ENCODE results near the gene PPP1R10. TPM values are rescaled to one million over a fixed set of nuclear protein-coding genes. Genes with fewer than 3 reads are reported as not detected.

Gene PPP1R10
- total RNA-seq, 1 experiment from 2014 or later = 119 TPM

DNA sequence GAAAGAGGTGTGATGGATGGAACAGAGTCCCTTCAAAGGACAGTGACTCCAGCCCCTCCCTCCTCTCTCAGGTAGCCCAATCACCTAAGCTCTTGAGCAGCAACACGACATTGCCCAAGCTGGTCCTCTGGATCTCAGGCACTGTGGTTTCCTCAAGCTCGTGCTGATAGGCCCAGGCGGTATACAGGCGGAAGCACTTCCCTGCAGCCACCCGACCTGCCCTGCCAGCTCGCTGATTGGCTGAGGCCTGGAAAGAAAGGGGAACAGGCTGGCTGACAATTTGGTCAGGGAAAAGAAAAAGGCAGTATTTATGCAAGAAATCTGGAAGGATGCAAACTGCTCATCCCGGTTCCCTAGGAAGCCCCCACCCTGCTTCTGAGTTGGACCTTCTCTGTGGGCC lies 39.5 kb upstream of the PPP1R10 start:
- no peaks in the 10 kb centered on the region for H3K4me1 Mint-ChIP-seq (ENCODE audit: low read depth, unreplicated experiment)
- intact Hi-C loops (cut with micrococcal nuclease; ENCODE audit: unreplicated experiment) = no loop called here
- DNase-seq = no peak
- peaks cover 90% of the 10 kb centered on the region for H3K36me3 Mint-ChIP-seq (ENCODE audit: insufficient read depth, unreplicated experiment)
- CTCF ChIA-PET = no interaction called here
- TF ChIP-seq, protein P1, sequence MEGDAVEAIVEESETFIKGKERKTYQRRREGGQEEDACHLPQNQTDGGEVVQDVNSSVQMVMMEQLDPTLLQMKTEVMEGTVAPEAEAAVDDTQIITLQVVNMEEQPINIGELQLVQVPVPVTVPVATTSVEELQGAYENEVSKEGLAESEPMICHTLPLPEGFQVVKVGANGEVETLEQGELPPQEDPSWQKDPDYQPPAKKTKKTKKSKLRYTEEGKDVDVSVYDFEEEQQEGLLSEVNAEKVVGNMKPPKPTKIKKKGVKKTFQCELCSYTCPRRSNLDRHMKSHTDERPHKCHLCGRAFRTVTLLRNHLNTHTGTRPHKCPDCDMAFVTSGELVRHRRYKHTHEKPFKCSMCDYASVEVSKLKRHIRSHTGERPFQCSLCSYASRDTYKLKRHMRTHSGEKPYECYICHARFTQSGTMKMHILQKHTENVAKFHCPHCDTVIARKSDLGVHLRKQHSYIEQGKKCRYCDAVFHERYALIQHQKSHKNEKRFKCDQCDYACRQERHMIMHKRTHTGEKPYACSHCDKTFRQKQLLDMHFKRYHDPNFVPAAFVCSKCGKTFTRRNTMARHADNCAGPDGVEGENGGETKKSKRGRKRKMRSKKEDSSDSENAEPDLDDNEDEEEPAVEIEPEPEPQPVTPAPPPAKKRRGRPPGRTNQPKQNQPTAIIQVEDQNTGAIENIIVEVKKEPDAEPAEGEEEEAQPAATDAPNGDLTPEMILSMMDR (IDR thresholded peaks at IDR 0.05; ENCODE audit: unreplicated experiment) = no peak
- no peaks in the 10 kb centered on the region for H3K27me3 Mint-ChIP-seq (ENCODE audit: unreplicated experiment)
- no peak overlapping the region for H3K27ac Mint-ChIP-seq (ENCODE audit: unreplicated experiment)
- BruUV-seq (replicated peaks) = no TSS peak
- no peaks in the 10 kb centered on the region for H3K9me3 Mint-ChIP-seq (ENCODE audit: low read depth, unreplicated experiment)
- no peak overlapping the region for H3K4me3 Mint-ChIP-seq (ENCODE audit: low read depth, unreplicated experiment)

DNA sequence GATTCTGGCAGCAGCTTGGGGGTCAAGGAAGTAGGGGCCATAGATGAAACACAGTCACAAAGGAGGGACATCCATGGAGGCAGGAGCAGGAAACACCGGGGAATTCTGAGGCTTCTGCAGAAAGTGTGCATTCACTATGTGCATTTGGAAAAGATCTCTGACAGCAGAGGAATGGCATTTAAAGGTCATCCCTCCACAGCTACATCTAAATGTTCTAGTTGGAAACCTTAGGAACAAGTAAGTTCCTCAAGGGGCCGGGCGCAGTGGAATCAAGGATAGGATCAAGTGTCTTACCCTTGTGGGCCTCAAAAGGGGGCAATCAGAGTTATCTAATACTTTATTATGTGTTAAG lies 38.7 kb upstream of the PPP1R10 start:
- intact Hi-C loops (cut with micrococcal nuclease; ENCODE audit: unreplicated experiment) = no loop called here
- Mint-ChIP-seq H3K9me3 (ENCODE audit: low read depth, unreplicated experiment) (no peaks in the 10 kb centered on the region), H3K4me1 (ENCODE audit: low read depth, unreplicated experiment) (no peaks in the 10 kb centered on the region), H3K4me3 (ENCODE audit: low read depth, unreplicated experiment) (no peak overlapping the region), H3K27ac (ENCODE audit: unreplicated experiment) (no peak overlapping the region), H3K27me3 (ENCODE audit: unreplicated experiment) (no peaks in the 10 kb centered on the region), H3K36me3 (ENCODE audit: insufficient read depth, unreplicated experiment) (peaks cover 91% of the 10 kb centered on the region)
- DNase-seq = no peak
- BruUV-seq (replicated peaks) = no TSS peak
- TF ChIP-seq, protein P1 (IDR thresholded peaks at IDR 0.05; ENCODE audit: unreplicated experiment) = no peak
- CTCF ChIA-PET = no interaction called here

DNA sequence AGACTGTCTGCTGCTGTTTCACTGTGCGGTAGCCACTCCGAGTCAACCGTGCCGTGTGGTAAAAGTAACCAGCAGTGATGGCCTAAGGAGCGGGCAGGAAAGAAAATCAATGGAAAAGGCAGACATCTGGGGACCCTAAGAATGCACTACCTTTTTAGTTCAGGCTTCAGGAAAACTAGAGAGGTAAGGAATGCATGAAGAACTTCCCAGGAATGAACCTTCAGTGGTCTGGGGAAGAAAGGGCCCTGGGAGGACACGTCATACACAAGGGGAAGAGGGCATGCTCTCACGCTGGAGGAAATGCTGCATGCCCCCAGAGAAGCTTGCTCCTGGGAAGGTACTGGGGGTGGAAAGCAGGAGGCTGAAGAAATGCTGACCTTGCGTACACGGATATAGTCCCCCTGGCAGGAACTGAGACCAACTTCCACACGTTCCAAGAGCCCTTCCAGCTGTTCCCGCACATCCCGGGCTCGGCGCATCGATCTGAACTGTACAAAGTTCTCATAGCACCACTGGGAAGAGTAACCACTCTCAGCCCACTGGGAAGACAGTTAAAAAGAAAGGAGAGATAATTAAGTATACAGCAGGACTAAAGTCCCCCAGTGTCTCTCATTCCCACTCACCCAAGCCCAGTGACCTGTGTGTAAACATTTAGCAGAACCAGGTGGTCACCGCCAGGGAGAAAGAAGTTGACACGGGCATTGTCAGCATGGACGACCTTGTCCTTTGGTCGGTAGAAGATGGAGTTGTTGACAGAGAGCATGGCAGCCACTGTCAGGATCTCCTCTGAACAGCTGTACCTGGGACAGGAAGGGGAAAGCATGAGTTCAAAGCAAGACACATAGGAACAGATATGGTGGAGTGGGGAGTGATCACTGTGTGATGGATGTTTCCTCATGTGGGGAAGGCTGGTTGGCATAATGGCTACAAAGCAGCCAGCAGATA lies 38.0 kb upstream of the PPP1R10 start:
- no peak overlapping the region for H3K4me3 Mint-ChIP-seq (ENCODE audit: low read depth, unreplicated experiment)
- no peaks in the 10 kb centered on the region for H3K9me3 Mint-ChIP-seq (ENCODE audit: low read depth, unreplicated experiment)
- intact Hi-C loops (cut with micrococcal nuclease; ENCODE audit: unreplicated experiment) = no loop called here
- no peaks in the 10 kb centered on the region for H3K27me3 Mint-ChIP-seq (ENCODE audit: unreplicated experiment)
- no peak overlapping the region for H3K27ac Mint-ChIP-seq (ENCODE audit: unreplicated experiment)
- TF ChIP-seq, protein P1 (IDR thresholded peaks at IDR 0.05; ENCODE audit: unreplicated experiment) = no peak
- H3K36me3 Mint-ChIP-seq (ENCODE audit: insufficient read depth, unreplicated experiment) = peaks cover 91% of the 10 kb centered on the region
- no TSS peak for BruUV-seq (replicated peaks)
- CTCF ChIA-PET = no interaction called here
- no peak for DNase-seq
- no peaks in the 10 kb centered on the region for H3K4me1 Mint-ChIP-seq (ENCODE audit: low read depth, unreplicated experiment)

DNA sequence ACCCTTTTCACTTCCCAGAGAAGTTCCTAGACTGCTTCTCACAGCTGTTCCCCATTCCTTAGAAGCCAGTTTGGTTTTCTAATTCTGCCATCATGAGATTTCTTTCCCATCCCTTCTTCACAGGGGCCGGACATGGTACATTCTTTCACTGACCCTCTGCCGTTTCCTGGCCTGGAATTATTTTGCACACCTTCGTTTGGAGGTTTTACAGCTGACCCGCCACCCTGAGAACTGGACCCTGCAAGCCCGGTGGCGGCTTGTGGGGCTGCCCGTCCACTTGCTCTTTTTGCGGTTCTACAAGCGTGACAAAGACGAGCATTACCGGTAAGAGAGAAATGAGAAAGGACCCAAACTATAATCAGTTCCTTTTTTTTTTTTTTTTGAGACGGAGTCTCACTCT lies 34.1 kb upstream of the PPP1R10 start:
- Mint-ChIP-seq H3K27me3 (ENCODE audit: unreplicated experiment) (no peaks in the 10 kb centered on the region), H3K27ac (ENCODE audit: unreplicated experiment) (no peak overlapping the region), H3K4me1 (ENCODE audit: low read depth, unreplicated experiment) (peaks cover 6% of the 10 kb centered on the region), H3K4me3 (ENCODE audit: low read depth, unreplicated experiment) (no peak overlapping the region), H3K9me3 (ENCODE audit: low read depth, unreplicated experiment) (no peaks in the 10 kb centered on the region), H3K36me3 (ENCODE audit: insufficient read depth, unreplicated experiment) (peaks cover 89% of the 10 kb centered on the region)
- BruUV-seq (replicated peaks) = no TSS peak
- TF ChIP-seq, protein P1 (IDR thresholded peaks at IDR 0.05; ENCODE audit: unreplicated experiment) = no peak
- intact Hi-C loops (cut with micrococcal nuclease; ENCODE audit: unreplicated experiment) = no loop called here
- no peak for DNase-seq
- CTCF ChIA-PET = interaction anchor here (1.3 kb wide), 1 partner anchor 80 kb away, joined by 4 read pairs; no protein-coding TSS in a partner anchor

Data from Calu3 (cell line).